GM21390 (cell line): ENCODE data around the gene TPPP.
"Not testable (repeated sequence)": the region's sequence is repeated elsewhere in the genome, so short reads cannot be mapped to it uniquely, and the experiment has no call there.

Experiments
- ATAC-seq: cut with Tn5 transposase; IDR thresholded peaks from one replicate; pipeline ENCODE4 v1.9.1; 2021; ENCODE audit not compliant: unreplicated experiment

Gene TPPP

DNA sequence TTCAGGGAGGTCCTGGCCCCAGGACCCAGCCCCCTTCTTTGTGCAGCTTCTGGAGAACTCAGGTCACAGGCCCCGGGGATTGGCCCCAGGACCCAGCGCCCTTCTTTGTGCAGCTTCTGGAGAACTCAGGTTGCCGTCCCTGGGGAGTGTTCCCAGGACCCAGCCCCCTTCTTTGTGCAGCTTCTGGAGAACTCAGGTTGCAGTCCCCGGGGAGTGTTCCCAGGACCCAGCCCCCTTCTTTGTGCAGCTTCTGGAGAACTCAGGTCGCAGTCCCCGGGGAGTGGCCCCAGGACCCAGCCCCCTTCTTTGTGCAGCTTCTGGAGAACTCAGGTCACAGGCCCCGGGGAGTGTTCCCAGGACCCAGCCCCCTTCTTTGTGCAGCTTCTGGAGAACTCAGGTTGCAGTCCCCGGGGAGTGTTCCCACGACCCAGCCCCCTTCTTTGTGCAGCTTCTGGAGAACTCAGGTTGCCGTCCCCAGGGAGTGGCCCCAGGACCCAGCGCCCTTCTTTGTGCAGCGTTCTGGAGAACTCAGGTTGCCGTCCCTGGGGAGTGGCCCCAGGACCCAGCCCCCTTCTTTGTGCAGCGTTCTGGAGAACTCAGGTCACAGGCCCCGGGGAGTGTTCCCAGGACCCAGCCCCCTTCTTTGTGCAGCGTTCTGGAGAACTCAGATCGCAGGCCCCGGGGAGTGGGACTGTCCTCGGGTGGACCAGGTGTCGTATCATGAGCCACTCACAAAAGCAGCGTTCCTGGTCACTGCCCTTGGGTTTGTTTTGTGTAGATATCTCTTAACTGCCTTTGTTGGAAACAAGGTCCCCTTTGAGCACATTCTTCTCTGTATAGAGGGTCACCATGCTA, 64.6 kb downstream of the TPPP start:
- not testable (repeated sequence) for ATAC-seq

DNA sequence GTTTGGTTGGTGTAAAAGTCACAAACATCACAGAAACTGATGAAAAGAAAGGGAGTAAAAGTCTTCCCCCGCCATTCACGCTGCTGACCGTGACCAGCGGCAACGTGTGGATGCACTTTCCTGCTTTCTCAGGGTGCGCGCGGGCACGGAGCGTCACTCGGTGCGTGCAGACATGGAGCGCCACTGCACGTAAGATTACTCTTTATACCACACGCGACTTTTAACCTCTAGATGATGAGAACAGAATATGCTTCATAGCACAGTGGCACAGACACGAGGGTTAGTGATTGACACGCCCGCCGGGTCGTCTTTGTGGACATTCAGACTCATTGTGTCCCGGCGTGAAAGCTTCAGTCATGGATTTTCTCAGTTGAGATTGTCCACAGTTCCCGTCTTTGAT, 65.3 kb downstream of the TPPP start:
- ATAC-seq = no peak

DNA sequence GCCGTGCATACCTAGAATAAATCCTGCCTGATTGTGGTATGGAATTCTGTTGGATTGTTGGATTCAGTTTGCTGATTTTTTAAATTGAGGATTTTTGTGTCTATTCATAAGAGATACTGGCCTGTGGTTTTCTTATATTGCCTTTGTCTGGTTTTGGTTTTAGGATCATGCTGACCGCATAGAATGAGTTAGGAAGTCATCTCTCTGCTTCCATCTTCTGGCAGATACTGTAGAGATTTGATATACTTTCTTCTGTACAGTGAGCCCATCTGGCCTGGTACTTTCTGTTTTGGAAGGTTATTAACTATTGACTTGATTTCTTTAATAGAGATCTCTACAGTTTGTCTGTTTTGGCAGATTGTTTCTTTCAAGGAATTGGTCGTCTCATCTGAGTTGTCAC, 66.3 kb downstream of the TPPP start:
- no peak for ATAC-seq

DNA sequence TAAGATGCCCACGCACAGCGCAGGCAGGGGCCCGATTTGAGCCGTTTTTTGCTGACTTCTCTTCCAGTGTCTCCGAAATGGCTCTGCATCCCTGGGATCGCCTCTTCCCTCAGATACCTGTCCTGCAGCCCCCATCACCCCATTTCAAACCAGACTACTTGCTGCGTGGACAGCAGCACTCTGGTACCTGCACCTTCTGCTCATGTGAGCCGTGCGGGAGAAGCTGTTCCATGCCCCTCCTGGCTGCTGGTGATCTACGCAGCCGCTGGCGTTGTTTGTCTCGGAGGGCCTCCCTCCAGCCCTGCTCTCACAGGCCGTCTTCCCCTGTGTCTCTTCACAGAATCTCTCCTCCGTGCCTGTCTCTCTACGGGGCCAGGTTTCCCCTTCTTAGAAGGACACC, 67.6 kb downstream of the TPPP start:
- ATAC-seq = no peak

DNA sequence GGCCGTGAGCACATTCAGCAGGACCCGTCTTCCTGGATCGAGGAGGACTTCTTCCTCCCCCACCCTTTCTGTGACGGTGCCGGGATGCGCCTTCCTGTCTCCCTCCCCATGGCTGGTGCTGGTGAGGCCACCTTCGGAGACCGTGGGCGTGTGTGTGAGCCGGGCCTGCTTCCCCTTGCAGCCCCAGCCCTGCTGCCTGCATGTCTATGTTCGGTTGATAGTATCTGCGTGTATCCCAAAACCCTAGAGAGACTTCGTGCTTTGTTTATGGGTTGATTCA, 68.3 kb downstream of the TPPP start:
- ATAC-seq = no peak

DNA sequence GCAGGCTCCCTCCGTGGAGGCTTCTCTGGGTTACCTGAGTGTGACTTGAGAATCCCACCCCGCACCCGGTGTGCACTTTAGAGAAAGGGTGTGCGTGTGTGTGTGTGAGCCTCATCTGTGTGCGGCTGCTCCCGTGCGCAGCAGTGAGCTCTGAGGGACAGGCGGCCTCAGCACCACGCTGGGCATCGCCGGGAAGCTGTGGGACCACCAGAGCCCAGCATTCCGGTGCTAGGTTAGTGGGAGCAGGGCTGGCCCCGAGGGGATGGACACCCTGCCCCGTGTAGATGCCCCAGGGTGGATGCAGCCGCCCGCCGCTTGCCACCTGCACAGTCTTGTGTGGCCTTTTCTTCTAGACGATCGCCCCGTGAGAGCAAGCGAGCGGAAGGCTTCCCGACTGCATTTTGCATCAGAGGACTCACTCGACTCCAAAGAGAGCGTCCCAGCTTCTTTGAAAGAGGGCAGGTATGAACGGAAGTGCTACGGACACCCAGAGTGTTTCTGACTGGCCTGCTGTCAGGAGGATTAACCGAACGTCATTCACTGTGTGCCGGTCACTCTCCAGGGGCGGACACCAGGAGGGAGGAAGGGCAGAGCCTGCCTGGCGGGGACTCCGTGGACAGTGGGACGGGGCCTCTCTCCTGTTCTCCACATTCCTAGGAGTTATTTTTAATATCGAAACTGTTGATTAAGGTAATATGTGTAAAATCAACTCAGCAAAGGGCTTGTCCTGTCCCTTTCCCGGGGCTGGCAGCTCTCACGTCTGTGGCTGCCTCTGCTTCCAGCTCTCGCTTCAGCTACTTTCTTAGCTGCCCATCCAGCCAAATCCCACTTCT, 68.8 kb downstream of the TPPP start:
- no peak for ATAC-seq

DNA sequence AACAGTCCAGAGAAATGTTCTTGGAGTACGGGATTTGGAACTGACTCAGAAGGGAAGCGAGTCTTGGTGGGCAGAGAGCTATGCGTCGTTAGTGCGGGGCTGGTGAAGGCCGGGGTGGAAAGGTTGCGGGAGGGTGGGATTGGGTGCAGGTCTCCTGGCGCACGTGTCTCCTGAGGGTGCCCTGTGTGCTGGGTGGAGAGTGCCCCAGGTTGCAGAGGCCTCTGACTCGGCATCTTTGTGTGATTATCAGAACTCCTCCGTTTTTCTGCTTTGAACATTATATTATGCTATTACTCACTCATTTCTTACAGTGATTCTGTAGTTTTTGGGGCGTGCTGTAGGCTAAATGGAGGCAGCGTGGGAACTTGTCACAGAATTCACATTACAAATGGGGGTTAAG, 69.6 kb downstream of the TPPP start:
- ATAC-seq = no peak

DNA sequence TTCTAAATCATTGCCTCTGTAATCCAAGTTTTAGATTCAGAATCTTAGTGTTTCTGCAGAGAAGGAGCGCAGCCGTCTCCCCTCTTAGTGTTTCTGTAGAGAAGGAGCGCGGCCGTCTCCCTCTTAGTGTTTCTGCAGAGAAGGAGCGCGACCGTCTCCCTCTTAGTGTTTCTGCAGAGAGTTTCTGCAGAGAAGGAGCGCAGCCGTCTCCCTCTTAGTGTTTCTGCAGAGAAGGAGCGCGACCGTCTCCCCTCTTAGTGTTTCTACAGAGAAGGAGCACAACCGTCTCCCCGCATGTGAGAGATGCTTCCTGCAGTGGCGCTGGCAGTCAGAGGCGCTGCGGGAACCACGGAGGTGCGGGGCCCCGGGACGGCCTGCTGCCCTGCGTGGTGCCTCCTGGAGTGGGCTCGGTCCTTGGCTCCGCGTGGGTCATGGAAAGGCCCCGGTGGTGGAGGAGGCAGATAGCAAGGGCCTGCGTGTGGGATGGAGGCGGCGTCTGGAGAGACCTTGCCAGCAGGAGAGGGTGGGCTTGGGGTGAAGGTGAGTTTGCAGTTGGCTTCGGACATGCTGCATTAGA, 70.1 kb downstream of the TPPP start:
- ATAC-seq = no peak

DNA sequence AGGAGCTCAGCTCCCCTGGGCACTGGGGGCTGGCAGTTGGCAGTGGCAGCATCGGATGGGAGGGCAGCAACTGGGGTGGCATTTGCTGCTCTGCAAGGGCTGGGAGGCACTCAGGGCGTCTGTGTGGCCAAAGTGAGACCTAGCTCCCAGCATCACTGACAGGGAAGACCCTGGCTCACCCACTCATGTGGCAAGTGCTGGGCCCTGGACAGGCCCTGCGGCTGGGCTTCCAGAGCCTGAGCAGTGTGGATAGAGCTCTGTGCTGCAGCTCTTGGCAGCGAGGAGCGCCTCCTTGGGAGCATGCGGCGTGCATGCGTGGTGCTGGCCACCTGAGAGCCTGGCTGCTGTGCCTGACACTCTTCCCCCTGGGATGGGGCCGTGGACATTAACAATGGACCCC, 70.8 kb downstream of the TPPP start:
- no peak for ATAC-seq

DNA sequence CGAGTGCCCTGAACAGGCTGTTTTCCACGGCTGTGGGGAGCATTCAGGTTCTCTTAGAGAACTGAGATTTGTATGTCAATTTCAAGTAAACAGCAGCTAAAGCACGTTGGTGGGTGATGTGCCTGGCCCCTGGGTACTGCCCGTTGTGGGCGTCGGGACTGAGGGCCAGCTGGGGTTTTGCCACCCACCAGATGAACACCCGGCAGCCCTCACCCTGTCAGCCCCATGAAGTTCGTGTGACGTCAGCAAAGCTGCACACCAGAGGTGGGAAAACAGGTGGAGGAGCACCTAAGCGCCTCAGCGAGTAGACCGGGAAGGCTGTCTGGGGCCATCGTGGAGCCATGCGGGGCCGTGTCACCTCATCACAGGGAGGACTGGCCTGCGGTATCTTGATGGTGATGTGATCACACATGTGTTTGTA, 71.8 kb downstream of the TPPP start:
- ATAC-seq = no peak

DNA sequence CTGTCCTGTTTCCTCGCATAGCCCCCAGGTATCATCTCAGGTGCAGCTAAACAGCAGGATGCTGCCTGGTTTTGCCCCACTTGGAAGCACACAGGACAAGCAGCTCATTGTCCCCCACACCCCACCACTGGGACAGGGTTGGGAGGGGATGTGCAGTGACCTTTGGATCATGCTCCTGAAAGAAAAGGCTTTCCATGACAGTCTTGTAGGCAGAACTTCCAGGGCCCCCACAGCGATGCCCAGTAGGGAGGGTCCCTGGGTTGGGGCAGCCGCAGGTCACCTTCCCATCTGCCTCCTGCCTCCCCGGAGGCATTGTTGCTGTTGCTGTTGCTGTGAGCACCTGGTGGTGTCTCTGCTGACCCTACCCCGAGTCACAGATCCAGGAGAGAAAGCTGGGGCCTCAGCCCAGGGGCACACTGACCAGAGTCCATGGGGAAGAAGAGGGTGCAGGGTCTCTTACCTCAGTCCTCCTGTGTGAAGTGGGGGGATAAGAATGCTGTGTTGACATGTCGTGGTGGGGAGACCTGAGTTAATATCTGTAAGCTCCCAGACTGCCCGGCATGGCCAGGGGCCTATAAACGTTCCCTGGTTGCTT, 72.5 kb downstream of the TPPP start:
- ATAC-seq = no peak

DNA sequence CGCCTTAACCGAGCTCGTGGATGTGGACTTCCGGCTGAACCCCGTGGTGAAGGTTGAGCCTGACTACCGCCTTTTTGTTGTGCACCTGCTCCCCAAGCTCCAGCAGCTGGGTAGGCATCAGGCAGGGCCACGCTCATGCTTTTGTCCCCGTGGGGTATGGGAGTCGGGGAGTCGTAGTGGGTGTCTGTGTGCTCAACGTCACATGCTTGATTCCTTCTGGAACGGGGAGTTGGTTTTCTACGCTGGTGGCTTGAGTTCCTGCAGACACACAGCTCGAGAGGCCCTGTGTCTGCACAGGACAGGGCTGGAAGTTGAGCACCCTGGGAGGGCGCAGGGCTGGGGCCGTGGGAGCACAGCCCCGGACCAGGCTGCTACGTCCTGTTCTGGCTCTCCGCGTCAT, 73.0 kb downstream of the TPPP start:
- no peak for ATAC-seq

DNA sequence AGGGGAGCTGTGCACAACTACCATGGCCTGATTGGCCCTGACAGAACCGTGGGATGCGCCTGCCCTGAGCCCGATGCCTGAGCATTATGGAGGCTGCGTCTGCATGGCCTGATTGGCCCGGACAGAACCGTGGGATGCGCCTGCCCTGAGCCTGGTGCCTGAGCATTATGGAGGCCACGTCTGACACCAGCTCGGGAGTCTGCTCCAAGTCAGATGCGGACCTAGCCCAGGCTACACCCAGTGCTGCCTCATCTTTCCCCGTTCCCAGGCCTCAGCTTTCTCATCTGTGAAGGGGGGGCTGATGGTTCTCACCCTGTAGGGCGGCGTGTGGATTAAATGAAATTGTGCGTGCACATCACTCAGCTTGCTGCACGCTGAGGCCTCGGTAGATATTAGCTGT, 73.7 kb downstream of the TPPP start:
- ATAC-seq = no peak

DNA sequence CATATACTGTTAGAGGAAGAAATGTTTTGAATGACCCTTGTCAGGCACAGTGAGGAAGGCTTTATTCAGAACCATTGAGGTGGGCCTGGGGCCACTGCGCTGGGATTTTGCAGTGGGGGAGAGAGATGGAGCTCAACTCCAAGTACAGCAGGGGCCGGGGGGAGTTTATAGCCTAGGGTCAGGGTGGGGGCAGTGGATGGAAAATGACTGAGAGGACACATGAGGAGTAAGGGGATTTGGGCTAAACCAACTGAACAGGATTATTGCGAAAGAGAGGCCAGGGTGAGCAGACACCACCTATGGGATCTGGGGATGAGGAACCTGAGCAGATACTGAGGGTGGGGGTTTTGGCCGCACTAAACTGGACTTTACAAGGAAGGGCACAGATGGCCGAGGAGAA, 74.7 kb downstream of the TPPP start:
- ATAC-seq = no peak

DNA sequence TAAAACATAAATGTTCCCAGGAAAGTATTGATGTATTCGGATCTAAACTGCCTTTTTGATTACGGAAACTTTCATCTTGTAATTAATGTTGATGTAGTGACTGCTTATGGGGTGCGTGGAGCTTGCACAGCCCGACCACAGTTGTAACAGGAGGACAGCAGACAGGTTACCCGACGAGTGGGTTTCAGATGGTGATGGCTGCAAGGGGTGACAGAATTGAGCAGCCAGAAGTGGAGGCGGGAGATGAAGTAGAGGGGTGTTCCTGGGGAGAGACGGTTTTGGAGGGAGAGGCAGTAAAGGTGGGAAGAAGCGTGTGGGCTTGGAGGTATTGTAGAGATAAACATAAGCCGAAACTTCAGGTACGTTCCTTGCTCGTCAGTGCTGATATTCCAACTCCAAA, 75.3 kb downstream of the TPPP start:
- no peak for ATAC-seq

DNA sequence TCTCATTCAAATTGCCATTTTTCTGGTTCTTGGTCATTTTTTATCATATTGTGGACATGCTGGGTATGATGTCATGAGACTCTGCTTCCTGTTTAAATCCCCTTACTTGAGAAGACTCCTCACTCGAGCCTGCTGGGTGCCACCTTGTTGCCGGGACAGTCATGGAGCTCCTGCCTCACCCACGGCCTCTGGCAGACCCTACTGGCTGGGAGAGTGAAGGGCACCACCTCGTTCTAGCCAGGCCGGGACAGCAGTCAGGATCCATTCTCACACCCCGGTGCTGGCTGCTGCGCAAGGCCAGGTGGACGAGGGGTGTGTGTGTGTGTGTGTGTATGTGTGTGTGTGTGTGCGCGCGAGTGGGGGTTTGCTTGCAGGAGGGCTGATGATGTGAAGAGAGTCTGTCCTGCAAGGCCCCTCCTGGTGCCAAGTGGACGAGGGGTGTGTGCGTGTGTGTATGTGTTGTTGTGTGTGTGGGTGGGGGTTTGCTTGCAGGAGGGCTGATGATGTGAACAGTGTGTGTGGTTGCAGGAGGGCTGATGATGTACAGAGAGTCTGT, 76.6 kb downstream of the TPPP start:
- ATAC-seq = no peak

DNA sequence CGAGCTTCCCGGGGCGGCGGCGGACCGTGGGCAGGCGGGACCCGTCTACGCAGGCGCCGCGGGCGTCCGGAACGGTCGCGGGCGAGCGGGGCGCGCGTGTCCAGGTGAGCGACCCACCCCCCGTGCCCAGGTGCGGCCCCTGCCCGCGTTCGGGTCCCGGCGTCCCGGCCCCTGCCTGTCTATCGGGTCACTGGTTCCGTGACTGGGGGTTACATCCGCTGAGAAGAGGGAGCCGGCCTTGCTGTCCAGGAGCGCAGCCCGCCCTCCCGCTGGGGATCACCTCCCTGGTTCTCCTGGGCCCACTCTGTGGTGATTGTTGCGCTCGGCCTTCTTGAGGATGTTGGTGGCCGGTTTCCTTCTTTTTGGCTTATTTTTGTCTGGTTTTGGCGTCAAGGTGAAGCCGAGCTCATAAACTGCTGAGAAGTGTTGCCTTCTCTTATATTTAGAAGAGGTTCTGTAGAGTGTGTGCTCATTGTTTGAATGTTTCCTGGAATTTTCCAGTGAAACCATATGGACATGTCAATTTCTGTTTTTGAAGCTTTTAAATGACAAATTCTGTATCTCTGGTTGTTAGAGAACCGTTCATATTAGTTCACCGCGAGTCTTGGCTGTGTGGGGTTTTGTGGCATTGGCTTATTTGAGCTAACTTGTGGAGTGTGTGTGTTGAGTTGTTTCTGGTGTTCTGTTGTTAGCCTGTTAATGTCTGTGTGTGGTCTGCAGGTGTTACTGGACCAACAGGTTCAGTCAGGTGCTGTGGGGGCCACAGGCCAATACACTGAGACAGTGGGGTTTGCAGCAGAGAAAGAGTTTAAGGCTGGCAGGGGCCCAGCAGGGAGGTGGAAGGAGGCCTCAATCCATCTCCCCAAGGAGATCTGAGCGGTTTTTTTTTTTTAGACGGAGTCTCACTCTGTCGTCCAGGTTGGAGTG, 80.4 kb downstream of the TPPP start:
- ATAC-seq = peak; percentile 32

DNA sequence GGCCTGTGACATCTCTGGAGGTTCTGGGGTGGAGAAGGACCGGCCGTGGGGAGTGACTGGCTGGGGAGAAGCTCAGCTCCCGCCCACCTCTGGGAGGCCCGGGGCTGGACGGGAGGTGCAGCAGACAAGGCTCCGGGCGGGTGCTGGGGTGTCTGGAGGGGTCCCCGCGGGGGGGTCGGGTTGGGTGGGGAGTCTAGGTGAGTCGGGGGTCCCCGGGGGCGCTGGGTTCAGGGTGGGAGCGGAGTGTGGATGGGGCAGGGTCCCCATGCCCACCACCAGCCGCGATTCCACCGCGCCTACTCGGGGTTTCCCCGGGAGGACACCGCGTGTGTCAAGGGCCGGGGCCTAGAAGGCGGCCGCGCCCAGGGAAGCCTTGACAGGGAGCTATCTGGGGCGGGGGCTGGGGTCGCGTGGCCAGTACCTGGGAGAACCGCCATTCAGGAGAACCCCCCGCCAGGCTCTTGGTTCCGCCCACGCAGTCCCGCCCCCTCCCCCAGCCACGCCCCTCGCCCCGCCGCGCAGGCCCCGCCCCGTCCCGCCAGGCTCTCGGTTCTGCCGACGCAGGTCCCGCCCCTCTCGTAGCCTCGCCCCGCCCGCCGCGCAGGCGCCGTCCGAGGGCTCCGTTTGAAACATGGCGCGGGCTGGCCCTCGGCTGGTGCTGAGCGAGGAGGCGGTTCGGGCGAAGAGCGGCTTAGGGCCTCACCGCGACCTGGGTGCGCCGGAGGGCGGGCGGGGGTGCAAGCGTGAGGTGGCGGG, 81.2 kb downstream of the TPPP start, which contains the start of gene CEP72:
Gene CEP72, plus strand, starts transcription at position 610 of the 756 bp plus-strand sequence. Its CDS starts 22 bp downstream, at position 632.
- peak; percentile 87 for ATAC-seq
